Smooth muscle cell (in vitro differentiated cells): ENCODE results near the gene FLNC. TPM values are rescaled to one million over a fixed set of nuclear protein-coding genes. Genes with fewer than 3 reads are reported as not detected.

ENCODE experiments used
- DNase-seq: peaks from one replicate; lab custom pipeline; 2025; ENCODE audit not compliant: unreplicated experiment; lab: John Stamatoyannopoulos, UW
- H2AFZ ChIP-seq: fragments of 200-600 bp; sonication (generic); 2 replicates; pipeline ENCODE4 v1.6.0; 2016; ENCODE audit warnings: antibody characterized with exemption, low read depth, mild to moderate bottlenecking
- H3F3A ChIP-seq: fragments of 200-600 bp; sonication (generic); 2 replicates; pipeline ENCODE4 v1.6.0; 2017; ENCODE audit warnings: antibody characterized with exemption, low read depth
- H3K27ac ChIP-seq: fragments of 200-600 bp; sonication (generic); 2 replicates; pipeline ENCODE4 v1.5.1; 2016; ENCODE audit warnings: low read depth, mild to moderate bottlenecking
- H3K27me3 ChIP-seq: fragments of 200-600 bp; sonication (generic); 2 replicates; pipeline ENCODE4 v1.6.1; 2016; ENCODE audit warnings: low read depth, mild to moderate bottlenecking
- H3K36me3 ChIP-seq: fragments of 200-600 bp; sonication (generic); 2 replicates; pipeline ENCODE4 v1.5.1; 2016; ENCODE audit warnings: low read depth
- H3K4me1 ChIP-seq: fragments of 200-600 bp; sonication (generic); 2 replicates; pipeline ENCODE4 v1.5.1; 2016; ENCODE audit warnings: low read depth
- H3K4me2 ChIP-seq: fragments of 200-600 bp; sonication (generic); 2 replicates; pipeline ENCODE4 v1.6.0; 2016; ENCODE audit warnings: mild to moderate bottlenecking
- H3K4me3 ChIP-seq: fragments of 200-600 bp; sonication (generic); 2 replicates; pipeline ENCODE4 v1.5.1; 2016; ENCODE audit warnings: mild to moderate bottlenecking
- H3K79me2 ChIP-seq: fragments of 200-600 bp; sonication (generic); 2 replicates; pipeline ENCODE4 v1.6.0; 2016; ENCODE audit warnings: low read depth, mild to moderate bottlenecking
- H3K9ac ChIP-seq: fragments of 200-600 bp; sonication (generic); 2 replicates; pipeline ENCODE4 v1.6.0; 2016; ENCODE audit warnings: low read depth
- H3K9me3 ChIP-seq: fragments of 200-600 bp; sonication (generic); replicated peaks from 2 replicates; pipeline ENCODE4 v1.5.1; 2016; ENCODE audit warnings: low read depth
- H4K20me1 ChIP-seq: fragments of 200-600 bp; sonication (generic); 2 replicates; pipeline ENCODE4 v1.6.0; 2016; ENCODE audit warnings: low read depth
- WGBS: methylation state at CpG from one replicate; pipeline ENCODE4 v1.1.7; 2016; ENCODE audit warnings: low lambda C conversion rate; 5-methylcytosine and 5-hydroxymethylcytosine counted together
- polyA plus RNA-seq: library from polyadenylated mRNA; unstranded; fragments of >200 nt; fragmentation: Nextera tagmentation; extraction: Ambion mirVana; gene quantifications from 2 replicates; pipeline ENCODE4 v1.2.1, GENCODE V29; 2016
- total RNA-seq: library from RNA; depleted of rRNA; stranded (reverse); fragments of >200 nt; gene quantifications from 2 replicates; pipeline ENCODE4 v1.2.3, GENCODE V29; 2014
- TF ChIP-seq, protein P1 (sequence below): fragments of 200-600 bp; sonication (generic); IDR thresholded peaks from 2 replicates; pipeline ENCODE4 v1.5.1; 2017; ENCODE audit warnings: borderline replicate concordance, mild to moderate bottlenecking, antibody characterized with exemption; ENCODE audit not compliant: insufficient read depth, poor library complexity, severe bottlenecking

FLNC gene
- total and polyA plus RNA-seq, 2 experiments from 2014 or later, result 31.7 to 34.2 TPM

DNA sequence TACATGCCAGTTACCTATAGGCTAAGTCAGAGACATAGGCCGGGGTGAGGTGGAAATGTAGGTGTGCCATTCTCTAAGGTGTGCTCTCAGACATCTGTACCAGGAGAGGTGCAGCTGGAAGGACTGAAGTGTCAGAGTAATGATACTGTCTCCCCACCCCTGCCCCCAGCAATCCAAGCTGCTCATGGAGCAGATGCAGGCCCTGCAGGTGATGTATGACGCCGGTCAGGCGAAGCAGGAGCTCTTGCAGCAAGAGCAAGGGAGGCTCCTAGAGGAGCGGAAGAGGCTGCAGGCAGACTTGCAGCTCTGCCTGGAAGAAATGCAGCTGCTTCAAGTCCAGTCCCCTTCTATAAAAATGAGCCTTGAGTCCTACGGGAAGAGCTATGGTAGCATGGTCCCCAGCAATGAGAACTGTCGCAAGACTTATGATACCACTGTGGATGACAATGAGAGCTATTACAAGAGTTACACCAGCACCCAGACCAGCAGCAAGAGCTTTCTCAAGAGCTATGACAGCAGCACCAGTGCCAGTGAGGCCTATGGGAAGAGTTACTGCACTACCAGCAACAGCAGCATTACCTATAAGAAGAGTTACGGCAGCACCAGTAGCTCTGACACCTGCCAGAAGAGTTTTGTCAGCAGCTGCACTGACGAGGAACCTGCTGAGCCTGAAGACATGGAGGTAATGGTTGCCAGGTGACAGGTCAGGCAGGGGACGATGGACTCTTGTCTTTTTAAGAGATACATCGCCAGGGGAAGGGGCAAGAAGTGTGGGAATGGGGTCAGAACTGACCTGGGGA is 18.4 kb upstream of the FLNC start:
- H3K4me3 ChIP-seq, result no peak overlapping the region
- H3F3A ChIP-seq, result no peaks in the 10 kb centered on the region
- no peak overlapping the region for H3K9ac ChIP-seq
- H3K9me3 ChIP-seq, result no peaks in the 10 kb centered on the region
- WGBS, result 92% methylated on average over 11 of the region's 11 CpGs
- H3K4me1 ChIP-seq, result peaks cover 11% of the 10 kb centered on the region
- TF ChIP-seq, protein P1, sequence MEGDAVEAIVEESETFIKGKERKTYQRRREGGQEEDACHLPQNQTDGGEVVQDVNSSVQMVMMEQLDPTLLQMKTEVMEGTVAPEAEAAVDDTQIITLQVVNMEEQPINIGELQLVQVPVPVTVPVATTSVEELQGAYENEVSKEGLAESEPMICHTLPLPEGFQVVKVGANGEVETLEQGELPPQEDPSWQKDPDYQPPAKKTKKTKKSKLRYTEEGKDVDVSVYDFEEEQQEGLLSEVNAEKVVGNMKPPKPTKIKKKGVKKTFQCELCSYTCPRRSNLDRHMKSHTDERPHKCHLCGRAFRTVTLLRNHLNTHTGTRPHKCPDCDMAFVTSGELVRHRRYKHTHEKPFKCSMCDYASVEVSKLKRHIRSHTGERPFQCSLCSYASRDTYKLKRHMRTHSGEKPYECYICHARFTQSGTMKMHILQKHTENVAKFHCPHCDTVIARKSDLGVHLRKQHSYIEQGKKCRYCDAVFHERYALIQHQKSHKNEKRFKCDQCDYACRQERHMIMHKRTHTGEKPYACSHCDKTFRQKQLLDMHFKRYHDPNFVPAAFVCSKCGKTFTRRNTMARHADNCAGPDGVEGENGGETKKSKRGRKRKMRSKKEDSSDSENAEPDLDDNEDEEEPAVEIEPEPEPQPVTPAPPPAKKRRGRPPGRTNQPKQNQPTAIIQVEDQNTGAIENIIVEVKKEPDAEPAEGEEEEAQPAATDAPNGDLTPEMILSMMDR, result no peak
- H2AFZ ChIP-seq, result no peak overlapping the region
- H3K27me3 ChIP-seq, result no peaks in the 10 kb centered on the region
- no peaks in the 10 kb centered on the region for H3K36me3 ChIP-seq
- H4K20me1 ChIP-seq, result no peaks in the 10 kb centered on the region
- no peak overlapping the region for H3K4me2 ChIP-seq
- H3K79me2 ChIP-seq, result no peaks in the 10 kb centered on the region
- no peak for DNase-seq
- no peak overlapping the region for H3K27ac ChIP-seq

- no peak overlapping the region for H3K27ac ChIP-seq
- H4K20me1 ChIP-seq, result no peaks in the 10 kb centered on the region
- H3K4me1 ChIP-seq, result peaks cover 11% of the 10 kb centered on the region
- no peaks in the 10 kb centered on the region for H3K9me3 ChIP-seq
- H3K4me3 ChIP-seq, result no peak overlapping the region
- H3F3A ChIP-seq, result no peaks in the 10 kb centered on the region
- TF ChIP-seq, protein P1, result no peak
- no peak overlapping the region for H3K4me2 ChIP-seq
- no peak overlapping the region for H2AFZ ChIP-seq
- H3K36me3 ChIP-seq, result no peaks in the 10 kb centered on the region
- WGBS, result 73% methylated on average over 11 of the region's 11 CpGs
- no peak overlapping the region for H3K9ac ChIP-seq
- no peaks in the 10 kb centered on the region for H3K79me2 ChIP-seq
- H3K27me3 ChIP-seq, result no peaks in the 10 kb centered on the region
- no peak for DNase-seq
These were observed 17.6 kb upstream of the FLNC start for GRCh38 chr7:128812514-128813168.

DNA sequence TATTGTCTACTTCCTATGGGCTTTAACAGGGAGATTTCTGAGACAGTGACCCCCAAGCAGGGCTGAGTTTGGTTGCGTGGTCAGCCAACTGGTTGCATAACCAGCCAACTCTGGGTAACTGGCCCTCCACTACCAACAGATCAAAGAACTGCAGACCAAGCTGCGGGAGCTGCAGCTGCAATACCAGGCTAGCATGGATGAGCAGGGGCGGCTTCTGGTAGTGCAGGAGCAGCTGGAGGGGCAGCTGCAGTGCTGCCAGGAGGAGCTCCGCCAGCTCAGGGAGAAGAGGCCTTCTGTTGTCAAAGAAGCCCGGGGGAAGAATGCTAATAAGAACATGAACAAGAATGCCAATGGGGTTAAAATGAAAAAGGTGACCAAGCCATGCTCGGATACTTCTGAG is 15.7 kb upstream of the FLNC start:
- H3K4me1 ChIP-seq, result peaks cover 11% of the 10 kb centered on the region
- no peaks in the 10 kb centered on the region for H3K27me3 ChIP-seq
- no peak overlapping the region for H3K9ac ChIP-seq
- H3K4me3 ChIP-seq, result no peak overlapping the region
- H3K9me3 ChIP-seq, result no peaks in the 10 kb centered on the region
- H3K27ac ChIP-seq, result no peak overlapping the region
- no peaks in the 10 kb centered on the region for H3K79me2 ChIP-seq
- H2AFZ ChIP-seq, result no peak overlapping the region
- 91% methylated on average over 6 of the region's 6 CpGs for WGBS
- no peak for DNase-seq
- no peak overlapping the region for H3K4me2 ChIP-seq
- H4K20me1 ChIP-seq, result no peaks in the 10 kb centered on the region
- TF ChIP-seq, protein P1, result no peak
- no peaks in the 10 kb centered on the region for H3K36me3 ChIP-seq
- H3F3A ChIP-seq, result no peaks in the 10 kb centered on the region
